Heart right ventricle (tissue), 16 donors: ENCODE measurements around the gene YRDC. TPM values are rescaled to one million over a fixed set of nuclear protein-coding genes. Genes with fewer than 3 reads are reported as not detected.

Experiments
- ATAC-seq, 8 donors: fragments of 200-7000 bp; cut with Tn5 transposase; one replicate each; pipeline ENCODE4 v1.9.1; 2020; ENCODE audit warnings: mild to moderate bottlenecking in 8 of 8, moderate library complexity in 8 of 8, moderate number of reproducible peaks in 1 of 8
- DNase-seq, 2 donors: peaks; one replicate each; pipeline ENCODE4 v3.0.0-alpha.2; 2020
- H3K27ac ChIP-seq, 10 donors: fragments of 200-600 bp; sonication (generic) in 2 of 10; one replicate each; pipeline versions ENCODE4 v1.5.0 to v1.8.0; 2020 to 2022; ENCODE audit warnings: mild to moderate bottlenecking in 3 of 10
- H3K27me3 ChIP-seq, 7 donors: fragments of 200-600 bp; one replicate each; pipeline ENCODE4 v1.8.0; 2021 to 2022; ENCODE audit warnings: mild to moderate bottlenecking in 2 of 7
- H3K36me3 ChIP-seq, 9 donors: fragments of 200-600 bp; sonication (generic) in 1 of 9; one replicate each; pipeline versions ENCODE4 v1.5.0 to v1.8.0; 2020 to 2022; ENCODE audit warnings: mild to moderate bottlenecking in 2 of 9
- H3K4me1 ChIP-seq, 9 donors: fragments of 200-600 bp; sonication (generic) in 1 of 9; one replicate each; pipeline versions ENCODE4 v1.5.0 to v1.8.0; 2020 to 2022; ENCODE audit warnings: mild to moderate bottlenecking in 4 of 9
- H3K4me3 ChIP-seq, 10 donors: fragments of 200-600 bp; sonication (generic) in 2 of 10; one replicate each; pipeline versions ENCODE4 v1.5.0 to v1.8.0; 2020 to 2022; ENCODE audit warnings: mild to moderate bottlenecking in 7 of 10, moderate library complexity in 2 of 10
- H3K9me3 ChIP-seq, 11 donors: fragments of 200-600 bp in 10 of 11; sonication (generic) in 2 of 11; one replicate each; pipeline versions ENCODE4 v1.5.0 to v1.8.0; 2013 to 2022; ENCODE audit warnings: mild to moderate bottlenecking in 2 of 11, control low read depth in 1 of 11, moderate library complexity in 1 of 11
- WGBS, 2 donors: extraction: QIAGEN DNeasy Blood & Tissue Kit; methylation state at CpG; one replicate each; pipeline ENCODE4 v1.1.7; 2013; ENCODE audit warnings: inconsistent platforms in 1 of 2; 5-methylcytosine and 5-hydroxymethylcytosine counted together
- intact Hi-C, 10 donors: fragments of 100-400 bp; cut with DNase I; formaldehyde crosslinking; loops; one replicate each; pipeline versions ENCODE4 v1.11.1 to v1.14.2; 2022
- polyA plus RNA-seq, 2 donors: library from polyadenylated mRNA; stranded (reverse); fragments of 200-250 nt; gene quantifications; one replicate each; pipeline ENCODE4 v1.2.3, GENCODE V29; 2013
- total RNA-seq, 10 donors: library from RNA; stranded (reverse); fragmentation: NEBNext Ultra II Directional in 3 of 10; extraction: Animal tissue kit (Norgen Biotek cat#: 25700) in 3 of 10; gene quantifications; one replicate each; pipeline versions ENCODE4 v1.2.1 to v1.2.4, GENCODE V29; 2021 to 2023
- TF ChIP-seq, protein P1 (sequence below), 9 donors: fragments of 200-600 bp; sonication (generic) in 2 of 9; IDR thresholded peaks; one replicate each; pipeline versions ENCODE4 v1.5.0 to v1.8.0; 2021 to 2022; ENCODE audit warnings: antibody characterized with exemption in 9 of 9, mild to moderate bottlenecking in 5 of 9, moderate library complexity in 1 of 9
- donor health status: Arrhythmogenic right ventricular cardiomyopathy.
- donor health status: ischemic (EF 13 %, LVEDD 7.1; RV severe dilation, severe dysfunction).
- donor health status: healthy with polysubstance abuse.
- donor health status: DM: no; HTN: yes; CAD: no.
- donor health status: DM: no; HTN: no; CAD: no.
- donor health status: ischemic (EF 25% LVEDD 6.9; RV normal size, moderate dysfunction).
- donor health status: ischemic (EF 25% LVEDD 5.7; RV mildly dilated, moderate dysfunction).
- donor health status: healthy.
- donor health status: DM: yes; HTN: yes; CAD: no.
- donor health status: Ischemic cardiomyopathy.
- donor health status: ischemic (EF 35%, LVEDD 5.7; RV mildly dilated, moderate dysfunction).
- donor health status: nonischemic (EF 11% LVEDD 7.7; RV severe dilation, severe dysfunction).
- donor health status: DM: yes; HTN: yes; CAD: no.
- donor health status: PGD.
- donor health status: ischemic (EF 29% LVEDD 5.4; RV normal size, mild dysfunction).
- donor health status: nonischemic (EF 23%, LVEDD 6.1; RV moderate dilation, normal function).

The YRDC gene
- total and polyA plus RNA-seq, 12 donors, result 3.3 to 15.9 (median 5.5) TPM

DNA sequence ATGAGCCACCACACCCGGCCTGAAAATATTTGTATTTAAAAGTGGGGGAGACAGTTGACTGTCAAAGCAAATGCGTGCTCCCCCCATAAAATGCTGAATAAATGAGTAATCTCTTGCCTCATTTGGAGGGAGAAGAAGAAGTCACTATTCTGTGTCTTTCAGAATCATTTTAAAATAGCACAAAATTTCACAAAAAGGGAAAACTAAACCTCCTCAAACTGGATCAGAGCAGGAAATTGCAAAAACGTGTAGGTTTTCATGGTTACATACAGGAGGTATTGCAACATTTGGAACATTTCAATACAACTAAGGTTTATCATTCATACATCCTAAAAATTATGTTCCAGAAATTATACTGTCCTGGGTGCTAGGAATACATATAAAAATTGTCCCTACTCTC is 37.8 kb upstream of the YRDC start:
- H3K27ac ChIP-seq, result peak overlapping the region in 1 of 10 donors; percentile 61
- intact Hi-C loops, result no loop called here
- H3K36me3 ChIP-seq, result peaks cover 0 to 42% (median 0%) of the 10 kb centered on the region in 9 donors
- peaks cover 0 to 82% (median 4%) of the 10 kb centered on the region in 9 donors for H3K4me1 ChIP-seq
- H3K4me3 ChIP-seq, result no peak overlapping the region
- TF ChIP-seq, protein P1, sequence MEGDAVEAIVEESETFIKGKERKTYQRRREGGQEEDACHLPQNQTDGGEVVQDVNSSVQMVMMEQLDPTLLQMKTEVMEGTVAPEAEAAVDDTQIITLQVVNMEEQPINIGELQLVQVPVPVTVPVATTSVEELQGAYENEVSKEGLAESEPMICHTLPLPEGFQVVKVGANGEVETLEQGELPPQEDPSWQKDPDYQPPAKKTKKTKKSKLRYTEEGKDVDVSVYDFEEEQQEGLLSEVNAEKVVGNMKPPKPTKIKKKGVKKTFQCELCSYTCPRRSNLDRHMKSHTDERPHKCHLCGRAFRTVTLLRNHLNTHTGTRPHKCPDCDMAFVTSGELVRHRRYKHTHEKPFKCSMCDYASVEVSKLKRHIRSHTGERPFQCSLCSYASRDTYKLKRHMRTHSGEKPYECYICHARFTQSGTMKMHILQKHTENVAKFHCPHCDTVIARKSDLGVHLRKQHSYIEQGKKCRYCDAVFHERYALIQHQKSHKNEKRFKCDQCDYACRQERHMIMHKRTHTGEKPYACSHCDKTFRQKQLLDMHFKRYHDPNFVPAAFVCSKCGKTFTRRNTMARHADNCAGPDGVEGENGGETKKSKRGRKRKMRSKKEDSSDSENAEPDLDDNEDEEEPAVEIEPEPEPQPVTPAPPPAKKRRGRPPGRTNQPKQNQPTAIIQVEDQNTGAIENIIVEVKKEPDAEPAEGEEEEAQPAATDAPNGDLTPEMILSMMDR (IDR thresholded peaks at IDR 0.05), result no peak
- no peaks in the 10 kb centered on the region for H3K9me3 ChIP-seq
- no peaks in the 10 kb centered on the region for H3K27me3 ChIP-seq
- no peak for ATAC-seq
- 71 to 75% methylated on average over 3 of the region's 3 CpGs for WGBS, 2 donors
- DNase-seq, result no peak

DNA sequence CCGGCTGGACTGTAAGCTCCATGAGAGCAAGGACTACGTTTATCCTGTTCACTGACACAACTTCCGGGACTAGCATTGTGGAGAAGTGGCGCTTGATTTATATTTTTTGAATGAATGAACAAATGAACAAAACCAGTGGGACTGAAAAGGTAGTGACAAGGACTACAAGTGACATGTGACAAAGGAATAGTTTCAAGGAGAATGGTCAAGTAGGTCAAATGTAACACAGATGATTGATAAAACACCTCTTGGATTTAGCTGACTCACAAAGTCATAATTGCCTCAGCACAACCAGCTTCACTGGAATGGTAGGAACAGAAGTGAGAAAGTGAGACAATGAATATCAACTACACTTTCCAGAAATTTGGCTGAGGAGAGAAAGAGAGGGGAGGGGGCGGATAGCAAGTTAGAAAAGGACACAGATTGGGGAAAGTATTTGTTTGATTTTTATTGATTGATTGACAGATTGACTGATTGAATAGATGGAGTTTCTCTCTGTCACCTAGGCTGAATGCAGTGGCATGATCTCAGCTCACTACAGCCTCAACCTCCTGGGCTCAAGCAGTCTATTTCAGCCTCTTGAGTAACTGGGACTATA is 37.1 kb upstream of the YRDC start:
- ATAC-seq, result no peak
- Histone ChIP-seq H3K4me3 (no peak overlapping the region), H3K4me1 (peaks cover 0 to 76% (median 4%) of the 10 kb centered on the region in 9 donors), H3K9me3 (no peaks in the 10 kb centered on the region), H3K27ac (peak overlapping the region in 1 of 10 donors; percentile 61), H3K36me3 (peaks cover 0 to 48% (median under 1%) of the 10 kb centered on the region in 9 donors), H3K27me3 (no peaks in the 10 kb centered on the region)
- DNase-seq, result no peak
- intact Hi-C loops, result no loop called here
- 92 to 96% methylated on average over 5 of the region's 5 CpGs for WGBS, 2 donors
- TF ChIP-seq, protein P1 (IDR thresholded peaks at IDR 0.05), result no peak

DNA sequence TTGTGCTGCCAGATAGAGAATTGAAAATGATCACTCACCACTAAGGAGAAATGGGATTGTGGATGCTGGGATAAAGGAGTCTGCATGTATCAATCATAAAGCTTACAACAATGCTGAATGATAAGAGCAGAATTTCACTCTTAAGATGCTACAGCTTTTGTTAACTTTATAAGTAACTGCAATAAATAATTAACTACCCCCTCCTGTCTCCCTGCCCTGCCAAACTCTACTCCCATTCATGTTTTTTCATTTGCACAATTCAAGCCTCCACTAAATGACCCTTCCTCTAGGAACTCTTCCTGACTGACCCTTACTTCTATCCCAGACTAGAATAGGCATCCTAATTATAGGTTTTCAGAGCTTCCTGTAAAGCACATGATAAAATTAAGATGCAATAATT is 36.5 kb upstream of the YRDC start:
- intact Hi-C loops, result no loop called here
- peaks cover 0 to 54% (median 7%) of the 10 kb centered on the region in 9 donors for H3K36me3 ChIP-seq
- TF ChIP-seq, protein P1 (IDR thresholded peaks at IDR 0.05), result no peak
- H3K9me3 ChIP-seq, result no peaks in the 10 kb centered on the region
- DNase-seq (no peak), ATAC-seq (no peak)
- H3K27ac ChIP-seq, result no peak overlapping the region
- no peaks in the 10 kb centered on the region for H3K27me3 ChIP-seq
- peaks cover 0 to 69% (median 4%) of the 10 kb centered on the region in 9 donors for H3K4me1 ChIP-seq
- H3K4me3 ChIP-seq, result no peak overlapping the region

DNA sequence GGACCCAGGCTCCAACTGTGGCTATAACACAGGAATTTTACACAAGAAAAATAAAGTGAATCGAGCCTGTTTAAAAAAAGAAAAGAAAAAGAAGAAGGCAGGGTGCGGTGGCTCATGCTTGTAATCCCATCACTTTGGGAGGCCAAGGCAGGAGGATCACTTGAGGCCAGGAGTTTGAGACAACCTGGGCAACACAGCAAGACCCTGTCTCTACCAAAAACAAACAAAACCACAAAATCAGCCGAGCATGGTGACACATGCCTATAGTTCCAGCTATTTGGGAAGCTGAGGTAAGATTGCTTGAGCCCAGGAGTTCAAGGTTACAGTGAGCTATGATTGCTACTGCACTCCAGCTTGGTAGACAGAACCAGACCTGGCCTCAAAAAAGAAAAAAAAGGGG is 33.6 kb upstream of the YRDC start:
- intact Hi-C loops, result no loop called here
- Histone ChIP-seq H3K27me3 (no peaks in the 10 kb centered on the region), H3K27ac (no peak overlapping the region), H3K4me1 (peaks cover 0 to 44% (median 4%) of the 10 kb centered on the region in 9 donors), H3K9me3 (no peaks in the 10 kb centered on the region), H3K4me3 (no peak overlapping the region), H3K36me3 (peaks cover 0 to 64% (median 31%) of the 10 kb centered on the region in 9 donors)
- DNase-seq (no peak), ATAC-seq (no peak)
- TF ChIP-seq, protein P1 (IDR thresholded peaks at IDR 0.05), result no peak
- WGBS, 2 donors, result 94 to 96% methylated on average over 3 of the region's 3 CpGs
